Endometrial microvascular endothelial cells (primary cell): ENCODE data around the gene ELAVL3. TPM values are rescaled to one million over a fixed set of nuclear protein-coding genes. Genes with fewer than 3 reads are reported as not detected.
"Not testable (repeated sequence)": the region's sequence is repeated elsewhere in the genome, so short reads cannot be mapped to it uniquely, and the experiment has no call there.

ENCODE experiments used
- in situ Hi-C: cut with HindIII; loops from 2 replicates; pipeline ENCODE4 v1.10.0; 2017; ENCODE audit warnings: low sequenced_read_pairs, low pct_unique_long_range_greater_than_20kb; ENCODE audit errors: inconsistent ontology term
- total RNA-seq: library from RNA; depleted of rRNA; stranded (reverse); fragments of >200 nt; gene quantifications from one replicate; pipeline ENCODE4 v1.2.3, GENCODE V29; 2015; ENCODE audit errors: inconsistent ontology term

ELAVL3 gene
- total RNA-seq, 1 donor from 2014 or later, result 7.3 TPM

DNA sequence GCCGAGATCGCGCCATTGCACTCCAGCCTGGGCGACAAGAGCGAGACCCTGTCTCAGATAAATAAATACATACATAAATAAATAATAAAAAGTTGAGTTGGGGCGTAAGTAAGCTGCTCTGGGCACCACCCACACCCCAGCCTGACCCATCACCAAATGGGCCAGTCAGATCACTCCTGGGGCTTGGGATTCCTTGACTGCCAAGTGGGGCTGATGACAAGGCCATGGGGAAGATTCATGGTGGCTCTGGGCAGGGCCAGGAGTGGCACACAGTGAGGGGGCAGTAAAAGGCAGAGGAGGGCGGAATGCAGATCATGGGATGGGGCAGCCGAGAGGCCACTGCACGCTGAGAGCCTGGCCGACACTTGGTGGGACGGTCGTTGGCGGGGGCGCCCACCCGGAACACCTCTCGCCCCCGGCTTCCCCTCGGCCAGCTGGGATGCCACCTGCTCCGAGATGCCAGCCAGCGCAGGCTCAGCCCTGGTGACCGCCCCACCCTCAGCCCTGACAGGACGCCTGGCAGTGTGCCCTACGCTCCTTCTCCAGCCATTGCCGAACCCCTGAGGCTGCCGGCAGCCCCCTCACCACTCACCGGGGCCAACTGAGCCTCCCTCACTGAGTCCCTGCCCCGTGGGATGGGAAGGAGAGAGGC is 13.9 kb upstream of the ELAVL3 start:
- in situ Hi-C loops, result no loop called here

DNA sequence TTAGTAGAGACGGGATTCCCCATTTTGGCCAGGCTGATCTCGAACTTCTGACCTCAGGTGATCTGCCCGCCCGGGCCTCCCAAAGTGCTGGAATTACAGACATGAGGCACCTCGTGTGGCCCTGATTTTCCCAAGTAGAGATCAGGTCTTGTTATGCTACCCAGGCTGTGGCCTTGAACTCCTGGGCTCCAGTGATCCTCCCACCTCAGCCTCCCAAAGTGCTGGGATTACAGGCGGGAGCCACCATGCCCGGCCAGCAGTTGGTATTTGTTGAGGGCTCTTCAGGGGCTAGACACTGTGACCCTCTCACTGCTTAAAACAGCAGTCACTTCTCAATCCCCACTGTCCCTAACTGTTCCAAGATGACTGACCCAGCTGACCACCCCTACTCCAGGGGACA is 8.5 kb upstream of the ELAVL3 start:
- in situ Hi-C loops, result no loop called here

DNA sequence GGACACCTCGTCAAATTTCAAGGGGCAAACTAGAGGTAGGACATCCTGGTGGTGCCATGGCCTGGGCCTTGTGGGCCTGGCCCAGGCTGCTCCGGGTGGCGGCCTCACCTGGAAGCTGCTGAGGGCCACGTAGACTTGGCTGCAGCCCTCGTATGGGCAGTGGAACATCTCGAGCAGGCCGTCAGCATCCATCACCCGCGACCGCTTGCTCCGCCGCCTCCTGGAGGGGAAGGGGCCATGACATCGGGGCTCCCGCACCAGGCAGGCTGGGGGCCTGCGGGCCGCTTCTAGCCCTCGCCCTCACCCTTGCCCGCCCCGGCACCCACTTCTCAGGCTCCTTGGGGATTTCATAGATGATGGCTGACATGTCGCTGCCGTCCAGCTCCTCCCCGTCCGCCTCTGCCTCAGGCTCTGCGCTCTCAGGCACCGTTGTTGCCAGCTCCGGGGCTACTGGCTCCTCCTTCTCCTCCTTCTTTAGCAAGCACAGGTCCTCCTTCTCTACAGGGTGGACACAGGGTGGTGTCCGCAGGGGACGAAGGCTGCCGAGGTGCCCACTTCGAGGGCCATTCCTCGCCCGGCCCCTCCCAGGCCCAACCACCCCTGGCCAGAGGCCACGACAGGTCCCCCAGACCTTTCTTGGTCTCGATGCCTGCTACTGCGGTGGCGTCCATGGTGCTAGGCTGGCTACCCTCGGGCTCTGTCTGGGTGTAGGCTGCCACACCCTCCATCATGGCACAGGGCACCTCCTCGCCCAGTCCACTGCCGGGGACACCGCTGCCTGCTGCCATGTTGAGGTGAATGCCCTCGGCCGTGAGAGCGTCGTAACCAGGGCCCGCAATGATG is 6.0 kb upstream of the ELAVL3 start:
- in situ Hi-C loops, result no loop called here

DNA sequence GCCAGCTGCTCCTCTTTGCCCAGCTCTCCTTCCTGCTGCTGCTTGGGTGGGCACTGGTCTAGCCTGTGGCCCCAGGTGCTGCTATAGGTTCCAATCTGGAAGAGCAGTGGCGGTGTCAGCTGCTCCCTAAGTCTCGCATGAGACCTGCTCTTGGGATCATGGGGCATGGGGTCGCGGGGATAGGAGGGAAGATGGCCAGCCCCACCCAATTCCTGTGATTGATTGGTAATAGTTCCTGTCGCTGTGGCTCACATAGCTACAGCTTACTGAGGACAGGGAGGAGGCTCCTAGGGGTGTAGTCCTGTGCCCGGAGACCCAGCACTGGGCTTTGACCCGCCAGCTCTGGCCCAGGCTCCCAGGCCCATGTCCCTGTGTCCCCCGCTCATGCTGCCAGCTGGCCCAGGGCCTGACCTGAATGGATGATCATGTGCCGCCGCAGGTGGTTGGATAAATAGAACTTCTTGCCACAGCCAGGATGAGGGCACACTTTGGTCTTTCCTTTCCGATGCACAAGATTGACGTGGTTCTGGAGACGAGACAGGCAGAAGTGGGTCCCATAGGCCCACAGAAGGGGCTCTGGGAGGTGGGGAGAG is 4.5 kb upstream of the ELAVL3 start:
- in situ Hi-C loops, result no loop called here

DNA sequence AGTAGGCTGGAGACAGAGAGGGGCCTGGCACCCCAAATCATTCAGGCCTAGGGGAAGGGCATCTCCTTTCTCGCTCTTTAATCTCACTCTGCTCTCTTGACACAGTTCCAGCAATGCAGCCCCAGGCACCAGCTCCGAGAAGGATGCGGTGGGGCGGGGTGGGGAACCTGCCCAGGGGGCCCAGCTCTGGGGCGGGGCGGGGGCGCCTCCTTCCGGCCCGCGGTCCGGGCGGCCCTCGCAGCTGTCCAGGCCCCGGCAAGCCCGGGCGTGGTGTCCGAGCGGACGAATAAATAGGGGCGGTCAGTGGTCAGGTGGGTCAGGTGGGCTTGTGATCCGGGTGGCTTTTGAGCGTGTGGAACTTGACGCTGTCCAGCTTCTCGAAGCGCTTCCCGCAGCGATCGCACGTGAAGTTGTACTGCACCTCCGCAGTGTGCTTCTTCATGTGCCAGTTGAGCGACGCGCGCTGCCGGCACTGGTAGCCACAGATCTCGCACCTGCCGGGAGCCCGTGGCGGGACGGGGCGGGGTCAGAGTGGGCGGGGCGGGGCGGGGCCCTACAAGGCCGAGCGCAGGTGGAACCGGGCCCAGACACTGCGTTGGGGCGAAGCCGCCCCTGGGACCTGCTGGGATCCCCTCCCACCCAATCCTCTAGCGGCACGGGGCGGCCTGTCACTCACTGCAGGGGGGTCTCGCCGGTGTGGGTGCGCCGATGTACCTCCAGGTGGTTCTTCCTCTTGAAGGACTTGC is 2.7 kb upstream of the ELAVL3 start:
- in situ Hi-C loops, result no loop called here

DNA sequence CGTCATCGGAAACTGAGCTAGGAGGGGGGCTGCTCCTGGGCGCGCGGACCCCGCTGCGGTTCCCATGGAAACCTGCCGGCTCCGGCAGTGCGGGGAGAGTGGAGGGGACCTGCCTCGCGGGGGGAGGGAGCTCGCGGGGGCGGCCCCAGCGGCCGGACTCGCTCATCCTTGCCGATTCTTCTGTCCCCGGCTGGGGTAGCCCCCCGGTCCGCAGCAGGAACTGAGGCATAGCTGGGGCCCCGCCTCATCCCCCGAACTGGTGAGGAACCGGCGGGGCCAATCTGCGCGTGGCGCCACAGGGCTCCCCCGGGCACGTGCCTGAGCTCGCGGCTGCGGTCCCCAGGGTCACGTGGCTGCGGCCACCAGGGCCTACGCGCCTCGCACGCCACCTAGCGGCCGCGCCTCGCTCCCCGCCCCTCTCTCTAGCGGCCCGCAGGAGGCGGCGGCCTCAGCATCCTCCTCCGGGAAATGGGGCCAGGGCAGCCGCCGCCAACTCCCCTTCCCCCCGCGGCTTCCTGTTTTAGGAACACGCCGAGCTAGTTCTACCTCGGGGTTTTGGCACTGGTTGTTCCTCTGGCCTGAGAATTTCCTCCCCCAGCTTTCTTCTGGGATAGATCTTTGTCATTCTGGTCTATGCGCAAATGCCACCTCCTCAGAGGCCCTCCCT is 1.7 kb upstream of the ELAVL3 start:
- in situ Hi-C loops, result no loop called here

DNA sequence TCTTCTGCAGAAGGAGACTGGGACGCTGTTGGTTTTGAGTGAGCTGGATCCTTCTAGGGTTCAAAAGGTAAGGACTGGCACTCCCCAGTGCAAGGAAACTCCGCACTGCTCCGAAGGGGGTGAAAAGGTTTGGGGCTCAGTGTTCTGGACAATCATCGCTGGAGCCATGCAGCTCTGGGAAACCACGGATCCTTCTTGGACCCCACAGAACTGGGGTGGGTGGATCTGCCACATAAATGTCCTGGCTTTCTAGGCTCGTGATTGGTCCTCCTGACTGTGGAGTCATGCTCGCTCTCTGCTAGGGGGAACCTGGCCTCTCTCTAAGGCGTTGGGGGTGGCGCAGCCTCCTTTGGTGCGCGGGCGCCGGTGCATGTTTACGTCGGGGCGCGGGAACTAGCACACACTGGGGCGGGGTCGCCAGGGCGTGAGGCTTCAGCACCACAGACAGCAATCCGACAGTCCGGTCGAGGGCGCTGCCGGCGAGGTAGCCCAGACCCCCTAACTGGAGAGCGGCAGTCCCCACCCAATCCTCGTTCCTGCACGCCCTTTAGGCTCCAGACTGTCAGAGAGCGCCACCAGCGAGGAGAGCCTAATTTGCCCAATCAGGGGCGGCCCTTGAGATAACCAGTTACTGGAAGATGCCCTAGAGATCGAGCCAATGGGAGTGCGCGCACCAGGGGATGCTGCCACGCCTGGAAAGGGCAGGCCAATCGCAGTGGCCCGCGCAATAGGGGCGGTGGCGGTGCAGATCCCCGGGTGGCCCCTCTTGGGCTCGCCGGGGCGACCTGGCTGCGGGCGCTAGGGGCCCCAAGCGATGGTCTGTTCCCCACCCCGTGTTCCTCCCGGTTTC is 913 bp upstream of the ELAVL3 start:
- in situ Hi-C loops, result no loop called here

DNA sequence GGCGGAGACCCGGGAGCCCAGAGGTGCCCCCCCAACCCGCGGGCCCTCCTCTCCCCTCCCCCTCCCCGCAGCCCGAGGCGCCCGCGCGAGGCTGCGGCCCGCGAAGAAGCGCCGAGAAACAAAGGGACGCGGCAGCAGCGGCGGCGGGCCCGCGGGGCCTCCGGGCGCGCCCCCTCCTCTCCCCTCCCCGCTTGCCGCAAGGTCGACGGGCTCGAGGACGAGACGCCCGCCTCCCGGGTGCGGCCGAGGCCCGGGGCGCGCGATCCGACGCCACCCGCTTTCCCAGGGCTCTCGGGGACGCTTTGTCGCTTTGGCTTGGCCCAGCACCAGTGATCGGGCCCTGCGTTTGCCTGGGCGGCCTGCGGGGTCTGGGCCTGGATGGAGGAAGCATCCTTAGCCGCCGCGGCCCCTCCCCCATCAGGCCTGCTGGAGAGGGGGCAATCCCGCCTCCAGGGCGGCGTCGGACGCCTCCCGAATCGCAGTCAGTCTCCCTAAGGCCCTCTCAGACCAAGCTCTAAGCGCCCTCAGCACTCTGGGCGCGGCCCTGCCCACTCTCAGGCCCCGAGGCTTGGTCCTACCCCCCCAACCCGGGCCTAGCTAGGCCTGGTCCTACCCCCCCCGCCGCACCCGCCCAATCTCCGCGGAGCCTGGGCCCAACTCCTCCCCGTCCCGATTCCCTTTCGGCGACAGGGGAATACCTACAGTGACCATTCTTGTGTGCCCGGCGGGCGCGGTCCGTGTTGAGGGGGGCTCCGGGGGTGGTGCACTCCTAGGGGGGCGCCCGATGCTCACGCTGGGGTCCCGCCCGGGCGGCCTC is 740 bp downstream of the ELAVL3 start:
- in situ Hi-C loops, result no loop called here

DNA sequence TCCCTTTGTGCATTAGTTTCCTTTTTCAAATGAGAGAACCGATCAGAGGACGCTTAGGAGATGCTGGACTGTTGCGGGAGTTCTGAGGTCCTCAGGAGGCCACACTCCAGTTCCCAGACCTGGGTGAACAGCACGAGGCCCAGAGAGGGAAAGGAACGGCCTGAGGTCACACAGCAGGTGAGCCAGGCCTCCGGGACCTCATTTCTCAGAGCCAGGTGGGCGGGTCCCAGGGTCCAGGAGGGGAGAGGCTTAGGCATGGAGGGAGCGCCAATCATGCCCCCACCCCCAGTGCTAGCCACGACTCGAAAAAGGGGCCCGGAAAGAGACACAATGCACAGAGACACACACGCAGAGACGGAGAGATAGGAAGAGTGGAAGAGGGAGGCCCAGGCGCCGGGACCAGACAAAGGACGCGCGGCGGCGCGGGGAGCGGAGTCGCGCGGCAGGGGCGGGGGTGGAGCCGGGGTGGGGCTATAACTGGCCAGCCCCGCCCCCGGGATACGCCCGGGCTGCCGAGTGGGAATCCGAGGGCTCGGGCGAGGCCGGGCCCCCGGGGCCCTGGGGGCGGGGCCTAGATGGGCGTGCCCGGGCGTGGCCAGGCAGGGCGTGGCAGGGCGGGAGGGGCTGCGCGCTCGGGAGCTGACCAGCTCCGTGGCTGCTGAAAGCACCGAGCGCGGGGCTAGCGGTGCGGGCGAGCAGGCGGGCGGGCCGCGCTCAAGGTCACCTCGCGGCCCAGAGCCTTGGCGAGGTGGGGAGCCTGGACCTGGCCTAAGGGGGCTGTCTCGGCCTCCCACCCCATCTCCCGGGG is 1.6 kb downstream of the ELAVL3 start:
- in situ Hi-C loops, result no loop called here

DNA sequence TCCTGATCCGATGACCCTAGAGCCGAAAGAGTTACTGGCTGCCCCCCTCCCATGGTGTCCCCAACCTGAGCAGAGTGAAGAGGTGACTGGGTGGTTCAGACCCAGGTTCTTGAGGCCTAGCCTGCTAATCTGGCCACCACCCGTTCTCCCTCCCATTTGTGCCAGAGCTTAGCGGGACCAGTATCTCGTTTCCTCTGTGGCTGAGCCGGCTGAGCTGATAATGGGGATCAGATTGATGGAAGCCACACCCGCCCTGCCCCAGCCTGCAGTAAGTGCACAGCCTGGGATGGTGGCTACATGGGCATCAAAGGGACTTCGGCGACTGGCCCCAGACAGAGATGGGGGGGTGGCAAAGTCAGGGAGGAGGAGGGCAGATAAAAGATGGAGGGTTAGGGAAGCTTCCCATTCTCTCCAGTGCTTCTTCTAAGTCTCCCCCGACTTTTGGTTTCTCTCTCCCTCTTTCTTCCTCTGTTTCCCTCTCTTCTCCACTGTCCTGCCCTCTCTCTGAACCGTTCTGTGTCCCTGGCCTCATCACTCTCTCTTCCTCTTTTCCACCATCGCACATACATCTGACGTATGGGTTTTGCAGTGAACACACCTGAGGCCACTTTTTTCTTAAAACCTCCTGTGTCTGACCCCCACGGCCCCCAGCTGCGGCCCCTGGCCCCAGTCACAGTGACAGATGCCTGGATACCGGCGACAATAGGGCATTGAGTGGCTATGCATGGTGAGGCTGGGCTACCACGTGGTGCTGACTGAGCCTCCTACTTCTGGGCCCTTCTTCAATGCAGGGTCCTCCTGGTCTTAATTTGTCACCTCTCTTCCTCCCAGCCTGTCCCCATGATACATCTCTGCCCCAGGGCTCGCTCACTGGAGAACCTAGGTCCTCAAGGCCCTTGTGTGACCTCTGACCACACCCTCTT is 2.4 kb downstream of the ELAVL3 start:
- in situ Hi-C loops, result no loop called here

DNA sequence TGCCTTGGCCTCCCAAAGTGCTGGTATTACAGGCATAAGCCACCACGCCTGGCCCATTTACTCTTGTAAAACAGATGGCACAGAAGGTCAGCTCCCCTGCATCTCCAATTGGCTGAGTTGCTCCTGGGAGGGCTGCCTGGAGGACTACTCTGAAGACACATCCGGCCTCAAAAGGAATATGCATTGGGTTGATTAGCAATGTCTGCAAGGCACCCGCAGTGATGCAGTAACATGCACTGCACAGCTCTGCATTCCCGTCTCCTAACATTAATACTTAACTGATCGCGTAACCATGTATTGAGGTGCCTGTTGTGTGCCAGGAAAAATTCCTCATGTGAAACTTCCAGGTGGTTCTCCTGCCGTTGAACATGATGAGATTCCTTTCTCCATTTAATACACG is 5.0 kb downstream of the ELAVL3 start:
- in situ Hi-C loops, result no loop called here

DNA sequence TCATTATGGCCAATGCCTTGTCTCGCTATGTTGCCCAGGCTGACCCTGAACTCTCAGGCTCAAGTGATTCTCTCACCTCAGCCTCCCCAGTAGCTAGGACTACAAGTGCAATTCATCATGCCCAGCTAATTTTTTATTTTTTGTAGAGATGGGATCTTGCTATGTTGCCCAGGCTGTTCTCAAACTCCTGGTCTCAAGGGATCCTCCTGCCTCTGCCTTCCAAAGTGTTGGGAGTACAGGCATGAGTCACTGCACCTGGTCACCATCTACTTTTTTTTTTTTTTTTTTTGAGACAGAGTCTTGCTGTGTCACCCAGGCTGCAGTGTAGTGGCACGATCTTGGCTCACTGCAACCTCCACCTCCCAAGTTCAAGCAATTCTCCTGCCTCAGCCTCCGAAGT is 5.5 kb downstream of the ELAVL3 start:
- in situ Hi-C loops, result not testable (repeated sequence)

DNA sequence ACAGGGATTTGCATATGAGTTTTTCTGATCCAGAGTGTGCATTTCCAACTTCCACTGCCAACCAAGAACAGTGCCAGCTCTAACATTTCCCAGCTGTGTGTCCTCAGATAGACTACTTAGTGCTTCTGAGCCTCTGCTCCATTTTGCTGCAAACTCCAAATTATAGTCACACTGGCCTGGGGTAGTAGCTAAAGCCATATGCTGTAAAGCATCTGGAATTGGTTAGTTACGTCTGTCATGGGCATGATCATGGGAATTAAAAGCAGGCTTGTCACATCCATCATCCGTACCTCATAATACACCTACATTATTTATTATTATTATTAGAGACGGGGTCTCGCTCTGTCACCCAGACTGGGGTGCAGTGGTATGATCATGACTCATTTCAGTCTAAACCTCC is 7.1 kb downstream of the ELAVL3 start:
- in situ Hi-C loops, result no loop called here

DNA sequence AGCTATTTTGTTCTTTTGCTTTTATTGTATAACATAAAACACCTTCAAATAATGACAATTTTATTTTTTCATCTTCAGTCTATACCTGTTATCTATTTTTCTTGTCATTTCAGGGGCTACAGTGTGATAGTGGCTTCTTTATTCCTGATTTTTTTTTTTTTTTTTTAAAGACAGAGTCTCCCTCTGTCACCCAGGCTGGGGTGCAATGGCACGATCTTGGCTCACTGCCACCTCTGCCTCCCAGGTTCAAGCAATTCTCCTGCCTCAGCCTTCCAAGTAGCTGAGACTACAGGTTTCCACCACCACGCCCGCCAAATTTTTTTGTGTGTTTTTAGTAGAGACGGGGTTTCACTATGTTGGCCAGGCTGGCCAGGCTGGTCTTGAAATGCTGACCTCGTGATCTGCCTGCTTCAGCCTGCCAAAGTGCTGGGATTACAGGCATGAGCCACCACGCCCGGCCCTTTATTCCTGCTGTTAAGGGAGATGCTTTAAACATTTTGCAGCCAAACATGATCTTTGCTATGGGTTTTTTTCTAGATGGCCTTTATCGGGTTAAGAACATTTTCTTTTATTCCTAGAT is 12.5 kb downstream of the ELAVL3 start:
- in situ Hi-C loops, result not testable (repeated sequence)

DNA sequence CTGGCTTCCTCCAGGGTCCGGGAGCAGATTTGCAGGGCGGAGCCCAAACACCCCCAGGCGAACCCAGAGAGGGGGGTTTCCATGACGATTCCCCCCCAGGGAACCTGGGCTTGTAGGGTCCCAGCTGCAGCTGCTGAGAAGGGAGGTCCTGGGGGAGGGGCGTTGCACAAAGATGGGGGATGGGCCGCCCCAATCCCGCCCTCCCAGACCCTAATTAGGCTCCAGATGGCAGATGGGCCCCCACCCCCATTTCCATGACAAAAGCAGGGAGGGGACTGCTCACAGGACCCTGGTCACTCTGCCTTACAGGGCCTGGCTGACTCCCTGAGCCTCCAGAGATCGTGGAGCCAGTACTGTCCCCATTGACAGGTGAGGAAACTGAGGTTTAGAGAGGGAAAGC is 15.2 kb downstream of the ELAVL3 start:
- in situ Hi-C loops, result no loop called here
